K562 (cell line): ENCODE data around the gene PLCB1. TPM values are rescaled to one million over a fixed set of nuclear protein-coding genes. Genes with fewer than 3 reads are reported as not detected.

ENCODE experiments used
- CHD2 ChIP-seq: IDR thresholded peaks from 2 replicates; pipeline ENCODE4 v1.6.1; 2011; ENCODE audit warnings: low read depth, low read length
- CUX1 ChIP-seq: fragments of 200-800 bp; sonication (Bioruptor generic); IDR thresholded peaks from 2 replicates; pipeline ENCODE4 v1.6.1; 2016; ENCODE audit warnings: missing genetic modification characterization, missing compliant biosample characterization
- E4F1 ChIP-seq: fragments of 250-450 bp; sonication (Bioruptor Pico); IDR thresholded peaks from 2 replicates; pipeline ENCODE4 v1.5.0; 2021; ENCODE audit warnings: mild to moderate bottlenecking, borderline replicate concordance
- FOXJ2 ChIP-seq: fragments of 200-800 bp; sonication (Bioruptor generic); IDR thresholded peaks from 2 replicates; pipeline ENCODE4 v1.6.1; 2016; ENCODE audit warnings: missing genetic modification characterization, missing compliant biosample characterization
- NFIX ChIP-seq: fragments of 250-450 bp; sonication (Bioruptor Pico); IDR thresholded peaks from 2 replicates; pipeline ENCODE4 v1.4.0; 2020; ENCODE audit warnings: low read depth, mild to moderate bottlenecking, moderate library complexity
- SIN3B ChIP-seq: fragments of 450-650 bp; IDR thresholded peaks from 2 replicates; pipeline ENCODE4 v1.6.1; 2017; ENCODE audit warnings: low read depth, mild to moderate bottlenecking, moderate library complexity
- SREBF1 ChIP-seq: fragments of 150-350 bp; IDR thresholded peaks from 2 replicates; pipeline ENCODE4 v1.6.1; 2014; ENCODE audit warnings: antibody characterized with exemption, low read depth, low read length, borderline replicate concordance
- TEAD1 ChIP-seq, 2 experiments: fragments of 450-650 bp in 1 of 2; sonication (generic) in 1 of 2; formaldehyde crosslinking; IDR thresholded peaks; 2 replicates each; pipeline versions ENCODE4 v1.4.0 to v1.8.0; 2020 to 2022; ENCODE audit warnings: mild to moderate bottlenecking in 2 of 2, missing genetic modification reagents in 1 of 2
- TGIF2 ChIP-seq: sonication (generic); formaldehyde crosslinking; IDR thresholded peaks from 2 replicates; pipeline ENCODE4 v1.8.1; 2022; ENCODE audit warnings: mild to moderate bottlenecking, missing genetic modification reagents, moderate library complexity
- THRA ChIP-seq: fragments of 450-650 bp; IDR thresholded peaks from 2 replicates; pipeline ENCODE4 v1.6.1; 2017; ENCODE audit warnings: mild to moderate bottlenecking, moderate library complexity
- ZNF277 ChIP-seq: fragments of 250-450 bp; sonication (Bioruptor Pico); IDR thresholded peaks from 2 replicates; pipeline ENCODE4 v1.8.0; 2022; ENCODE audit warnings: inconsistent platforms, mild to moderate bottlenecking, moderate library complexity, borderline replicate concordance
- ZNF347 ChIP-seq: fragments of 450-650 bp; formaldehyde crosslinking; IDR thresholded peaks from 2 replicates; pipeline ENCODE4 v1.4.0; 2020; ENCODE audit warnings: low read depth, mild to moderate bottlenecking, moderate library complexity
- ZNF639 ChIP-seq, 2 experiments: fragments of 200-800 bp in 1 of 2; sonication (Bioruptor generic) in 1 of 2; sonication (generic) in 1 of 2; formaldehyde crosslinking in 1 of 2; IDR thresholded peaks in 1 of 2; conservative IDR thresholded peaks in 1 of 2; 2 replicates each; pipeline versions ENCODE4 v1.5.0 to v1.6.1; 2016 to 2020; ENCODE audit warnings: missing compliant biosample characterization in 1 of 2, missing genetic modification characterization in 1 of 2, missing genetic modification reagents in 1 of 2
- ZNF778 ChIP-seq: fragments of 450-650 bp; formaldehyde crosslinking; IDR thresholded peaks from 2 replicates; pipeline ENCODE4 v1.4.0; 2020; ENCODE audit warnings: mild to moderate bottlenecking, moderate library complexity
- polyA plus RNA-seq, 8 experiments: library from polyadenylated mRNA; depleted of rRNA in 4 of 8; stranded (reverse) in 5 of 8; unstranded in 3 of 8; fragments of >200 nt; fragmentation: Nextera tagmentation in 2 of 8; fragmentation: Illumina TruSeq in 1 of 8; extraction: Ambion mirVana in 2 of 8; extraction: Trizol in 1 of 8; gene quantifications; 2 replicates each; pipeline versions ENCODE4 v1.2.1 to v1.2.3, GENCODE V29; 2011 to 2014; ENCODE audit warnings: inconsistent platforms in 1 of 8, missing spikeins in 1 of 8
- total RNA-seq, 7 experiments: library from RNA; depleted of rRNA in 6 of 7; stranded (reverse); fragments of >200 nt in 6 of 7; fragmentation: Illumina TruSeq in 2 of 7; extraction: Trizol in 2 of 7; gene quantifications; 2 replicates each; pipeline versions ENCODE4 v1.2.1 to v1.2.3, GENCODE V29; 2011 to 2021; ENCODE audit warnings: low replicate concordance in 1 of 7

PLCB1 gene
- total and polyA plus RNA-seq, 9 of the 15 experiments (the other 6 are each of a cell fraction or from before 2014, with no cell fraction given), result 0.34 to 3.1 (median 1.3) TPM

- TF ChIP-seq CHD2, result no peak
- no peak for TF ChIP-seq ZNF277 (CRISPR knock-in tag)
- no peak for TF ChIP-seq CUX1 (CRISPR knock-in tag)
- no peak for TF ChIP-seq SREBF1
- TF ChIP-seq NFIX, result no peak
- TF ChIP-seq THRA, result no peak
- TF ChIP-seq TGIF2 (CRISPR knock-in tag), result no peak
- TF ChIP-seq SIN3B, result no peak
- TF ChIP-seq ZNF639 (CRISPR knock-in tag; conservative IDR thresholded peaks at IDR 0.05 in 1 of 2, IDR thresholded peaks at IDR 0.05 in 1 of 2), result no peak
- TF ChIP-seq FOXJ2, result no peak
- TF ChIP-seq ZNF778, result no peak
- no peak for TF ChIP-seq E4F1 (CRISPR knock-in tag)
- TF ChIP-seq TEAD1 (CRISPR knock-in tag; IDR thresholded peaks at IDR 0.05), result no peak
- TF ChIP-seq ZNF347 (CRISPR knock-in tag), result no peak
These were observed 10.4 kb upstream of the PLCB1 start (continued) for GRCh38 chr20:8121666-8122065.
